MCF 10A (cell line): ENCODE measurements around the gene PARD3B. TPM values are rescaled to one million over a fixed set of nuclear protein-coding genes. Genes with fewer than 3 reads are reported as not detected.

Source experiments
- BruUV-seq: library from RNA; stranded (reverse); fragments of 400-500 nt; replicated peaks from 2 replicates; lab custom pipeline; 2021; lab: Mats Ljungman, UMichigan
- CTCF ChIA-PET: fragments of 300-600 bp; sonication (Branson Sonifier 250); formaldehyde crosslinking; extraction: SDS; loops from one replicate; lab custom pipeline; 2021; ENCODE audit warnings: antibody characterized with exemption, inconsistent platforms; lab: Yijun Ruan, JAX
- POLR2A ChIA-PET: fragments of 300-600, 350-650 bp; sonication (Branson Sonifier 250); formaldehyde crosslinking; extraction: SDS; loops from one replicate; lab custom pipeline; 2020; ENCODE audit warnings: antibody characterized with exemption, inconsistent platforms; lab: Yijun Ruan, JAX
- DNase-seq: peaks from one replicate; pipeline ENCODE4 v3.0.0-alpha.2; 2018; ENCODE audit not compliant: unreplicated experiment
- H3K27ac Mint-ChIP-seq: one replicate; pipeline ENCODE4 v1.8.0; 2022; ENCODE audit warnings: mild to moderate bottlenecking, low read depth, mixed read lengths; ENCODE audit not compliant: unreplicated experiment
- H3K27me3 Mint-ChIP-seq: one replicate; pipeline ENCODE4 v1.8.0; 2022; ENCODE audit warnings: mixed read lengths; ENCODE audit not compliant: insufficient read depth, unreplicated experiment
- H3K36me3 Mint-ChIP-seq: one replicate; pipeline ENCODE4 v1.8.0; 2022; ENCODE audit warnings: mild to moderate bottlenecking, moderate library complexity, mixed read lengths; ENCODE audit not compliant: insufficient read depth, unreplicated experiment
- H3K4me1 Mint-ChIP-seq: one replicate; pipeline ENCODE4 v1.8.0; 2022; ENCODE audit warnings: mixed read lengths; ENCODE audit not compliant: insufficient read depth, unreplicated experiment
- H3K4me3 Mint-ChIP-seq: one replicate; pipeline ENCODE4 v1.8.0; 2022; ENCODE audit warnings: mild to moderate bottlenecking, moderate library complexity, mixed read lengths; ENCODE audit not compliant: unreplicated experiment
- H3K9me3 Mint-ChIP-seq: one replicate; pipeline ENCODE4 v1.8.0; 2022; ENCODE audit warnings: mixed read lengths; ENCODE audit not compliant: unreplicated experiment
- intact Hi-C: fragments of 100-400 bp; cut with micrococcal nuclease; formaldehyde crosslinking; loops from 2 replicates; pipeline ENCODE4 v1.14.1; 2022
- total RNA-seq: library from RNA; stranded (reverse); gene quantifications from 2 replicates; pipeline ENCODE4 v1.2.3, GENCODE V29; 2022
- TF ChIP-seq, protein P1 (sequence below): fragments of 200-600 bp; IDR thresholded peaks from one replicate; pipeline ENCODE4 v1.8.0; 2022; ENCODE audit warnings: antibody characterized with exemption, mild to moderate bottlenecking; ENCODE audit not compliant: unreplicated experiment

The PARD3B gene
- total RNA-seq, 1 experiment from 2014 or later = 11.6 TPM

DNA sequence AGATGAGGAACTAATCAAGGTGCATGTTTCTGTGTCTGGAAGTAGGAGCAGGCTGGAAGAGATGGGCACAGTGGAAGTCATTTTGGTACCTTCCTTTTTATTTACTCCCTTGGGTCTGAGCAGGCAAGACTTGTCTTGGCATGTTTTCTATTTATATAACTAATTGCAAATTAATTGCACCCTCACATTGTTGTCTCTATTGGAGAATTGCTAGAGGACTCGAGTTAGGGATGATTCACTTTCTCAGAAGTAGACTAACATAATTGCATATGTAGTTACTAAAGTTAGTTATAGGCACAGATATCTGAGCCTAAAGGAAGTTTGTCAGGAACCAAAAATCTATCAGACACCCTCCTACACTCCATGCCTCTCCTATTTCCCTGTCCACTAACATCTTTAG lies 1044.2 kb downstream of the PARD3B start:
- no peaks in the 10 kb centered on the region for H3K27me3 Mint-ChIP-seq
- H3K27ac Mint-ChIP-seq = no peak overlapping the region
- no peaks in the 10 kb centered on the region for H3K36me3 Mint-ChIP-seq
- ChIA-PET CTCF (no interaction called here), POLR2A (no interaction called here)
- BruUV-seq = no TSS peak
- intact Hi-C loops = no loop called here
- no peaks in the 10 kb centered on the region for H3K9me3 Mint-ChIP-seq
- H3K4me1 Mint-ChIP-seq = no peaks in the 10 kb centered on the region
- TF ChIP-seq, protein P1, sequence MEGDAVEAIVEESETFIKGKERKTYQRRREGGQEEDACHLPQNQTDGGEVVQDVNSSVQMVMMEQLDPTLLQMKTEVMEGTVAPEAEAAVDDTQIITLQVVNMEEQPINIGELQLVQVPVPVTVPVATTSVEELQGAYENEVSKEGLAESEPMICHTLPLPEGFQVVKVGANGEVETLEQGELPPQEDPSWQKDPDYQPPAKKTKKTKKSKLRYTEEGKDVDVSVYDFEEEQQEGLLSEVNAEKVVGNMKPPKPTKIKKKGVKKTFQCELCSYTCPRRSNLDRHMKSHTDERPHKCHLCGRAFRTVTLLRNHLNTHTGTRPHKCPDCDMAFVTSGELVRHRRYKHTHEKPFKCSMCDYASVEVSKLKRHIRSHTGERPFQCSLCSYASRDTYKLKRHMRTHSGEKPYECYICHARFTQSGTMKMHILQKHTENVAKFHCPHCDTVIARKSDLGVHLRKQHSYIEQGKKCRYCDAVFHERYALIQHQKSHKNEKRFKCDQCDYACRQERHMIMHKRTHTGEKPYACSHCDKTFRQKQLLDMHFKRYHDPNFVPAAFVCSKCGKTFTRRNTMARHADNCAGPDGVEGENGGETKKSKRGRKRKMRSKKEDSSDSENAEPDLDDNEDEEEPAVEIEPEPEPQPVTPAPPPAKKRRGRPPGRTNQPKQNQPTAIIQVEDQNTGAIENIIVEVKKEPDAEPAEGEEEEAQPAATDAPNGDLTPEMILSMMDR = no peak
- no peak overlapping the region for H3K4me3 Mint-ChIP-seq
- DNase-seq = no peak

DNA sequence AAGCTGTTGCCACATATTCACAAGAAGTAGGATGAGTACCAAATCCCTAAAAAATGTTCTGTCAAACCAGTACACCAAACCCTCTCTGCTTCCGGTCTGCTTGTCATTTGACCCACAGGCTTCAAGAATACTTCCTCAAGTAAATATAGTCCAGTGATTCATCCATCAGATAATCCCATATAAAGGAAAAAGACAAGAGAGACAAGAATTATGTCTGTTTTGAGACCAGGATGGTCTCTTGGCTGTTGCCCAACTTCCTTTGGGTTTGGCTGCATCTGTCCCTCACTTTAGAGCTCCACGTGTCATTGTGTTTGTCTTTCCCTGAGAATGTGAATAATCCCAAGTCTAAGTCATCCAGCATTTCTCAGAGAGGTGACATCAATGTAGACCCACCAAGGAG lies 1045.5 kb downstream of the PARD3B start:
- H3K27me3 Mint-ChIP-seq = no peaks in the 10 kb centered on the region
- TF ChIP-seq, protein P1 = no peak
- intact Hi-C loops = no loop called here
- H3K4me3 Mint-ChIP-seq = no peak overlapping the region
- ChIA-PET CTCF (no interaction called here), POLR2A (no interaction called here)
- no TSS peak for BruUV-seq
- no peaks in the 10 kb centered on the region for H3K36me3 Mint-ChIP-seq
- H3K9me3 Mint-ChIP-seq = no peaks in the 10 kb centered on the region
- peak; percentile 31 for DNase-seq
- H3K4me1 Mint-ChIP-seq = no peaks in the 10 kb centered on the region
- no peak overlapping the region for H3K27ac Mint-ChIP-seq

DNA sequence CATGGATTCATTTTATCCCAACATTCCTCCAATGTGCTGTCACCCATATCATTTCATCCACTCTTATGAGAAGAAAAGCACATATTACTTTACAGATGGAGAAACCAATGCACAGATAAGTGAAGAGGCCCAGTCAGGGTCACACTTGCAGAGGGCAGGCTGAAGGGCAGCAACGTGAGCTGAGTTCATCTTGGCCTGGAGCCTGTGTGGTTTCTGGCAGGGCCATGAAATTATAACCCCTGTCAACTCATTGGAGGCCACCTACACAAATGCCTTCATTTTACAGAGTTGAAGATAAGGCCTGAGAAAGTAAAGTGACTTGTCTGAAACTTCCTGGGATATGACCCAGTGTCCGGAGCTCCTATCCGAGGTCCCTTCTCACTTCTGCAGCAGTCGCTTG lies 1048.6 kb downstream of the PARD3B start:
- H3K27me3 Mint-ChIP-seq = no peaks in the 10 kb centered on the region
- H3K27ac Mint-ChIP-seq = no peak overlapping the region
- ChIA-PET CTCF (no interaction called here), POLR2A (interaction anchor here (0.7 kb wide), 1 partner anchor 1303 kb away, joined by 3 read pairs; no protein-coding TSS in a partner anchor)
- no peaks in the 10 kb centered on the region for H3K9me3 Mint-ChIP-seq
- intact Hi-C loops = no loop called here
- H3K4me1 Mint-ChIP-seq = no peaks in the 10 kb centered on the region
- TF ChIP-seq, protein P1 = no peak
- H3K36me3 Mint-ChIP-seq = no peaks in the 10 kb centered on the region
- no TSS peak for BruUV-seq
- DNase-seq = no peak
- H3K4me3 Mint-ChIP-seq = no peak overlapping the region

DNA sequence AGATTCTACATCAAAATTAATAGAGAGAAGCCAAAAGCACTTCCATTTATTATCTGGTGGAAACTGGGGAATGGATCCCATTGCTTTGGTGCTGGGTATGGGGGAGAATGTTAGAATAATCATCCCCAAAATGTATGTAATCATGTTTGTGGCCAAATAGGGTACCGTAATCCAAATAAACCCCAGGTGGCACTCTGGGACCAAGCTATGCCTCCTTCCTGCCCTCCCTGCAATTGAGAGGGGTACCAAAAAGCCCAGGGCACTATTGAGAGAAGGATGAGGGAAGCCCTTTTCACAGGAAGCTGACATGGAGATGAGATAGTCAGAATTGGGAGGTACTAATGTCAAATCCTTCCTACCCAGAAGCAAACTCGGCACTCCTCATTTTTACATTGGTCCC lies 1051.3 kb downstream of the PARD3B start:
- CTCF ChIA-PET = interaction anchor here (0.6 kb wide), 1 partner anchor 67 kb away, joined by 4 read pairs; no protein-coding TSS in a partner anchor
- Mint-ChIP-seq H3K4me3 (no peak overlapping the region), H3K9me3 (no peaks in the 10 kb centered on the region), H3K27me3 (no peaks in the 10 kb centered on the region), H3K27ac (no peak overlapping the region), H3K36me3 (no peaks in the 10 kb centered on the region), H3K4me1 (no peaks in the 10 kb centered on the region)
- intact Hi-C loops = no loop called here
- no TSS peak for BruUV-seq
- no peak for DNase-seq
- POLR2A ChIA-PET = no interaction called here
- TF ChIP-seq, protein P1 = no peak
